HepG2 (cell line): ENCODE measurements around the gene AXIN1. TPM values are rescaled to one million over a fixed set of nuclear protein-coding genes. Genes with fewer than 3 reads are reported as not detected.

Experiments used
- ATAC-seq: fragments of 200-7000 bp; cut with Tn5 transposase; 3 replicates; pipeline ENCODE4 v1.9.1; 2020; ENCODE audit warnings: mild to moderate bottlenecking, moderate library complexity
- BruUV-seq: library from RNA; stranded (reverse); fragments of 400-500 nt; replicated peaks from 2 replicates; lab custom pipeline; 2021; lab: Mats Ljungman, UMichigan
- CTCF ChIA-PET: fragments of 300-600 bp; formaldehyde crosslinking; extraction: SDS; loops from one replicate; lab custom pipeline; 2021; ENCODE audit warnings: low total read pairs, inconsistent platforms, low intra/inter-chr PET ratio; lab: Yijun Ruan, JAX
- POLR2A ChIA-PET: fragments of 350-600 bp; sonication (Branson Sonifier 250); formaldehyde crosslinking; loops from one replicate; lab custom pipeline; 2020; ENCODE audit warnings: antibody characterized with exemption, inconsistent platforms; lab: Yijun Ruan, JAX
- DNase-seq: peaks from one replicate; pipeline ENCODE4 v3.0.0-alpha.2; 2015; ENCODE audit warnings: low spot score
- FAIRE-seq: peaks from 3 replicates; lab custom pipeline; 2011; peaks lifted over from hg19 to GRCh38; lab: Jason Lieb, UNC
- H2AFZ ChIP-seq: one replicate; pipeline ENCODE4 v1.6.1; 2011; ENCODE audit warnings: low read length, inconsistent platforms
- H3K27ac ChIP-seq: fragments of 300-600 bp; 3 replicates; pipeline ENCODE4 v1.8.0; 2011; ENCODE audit warnings: mixed run types, mild to moderate bottlenecking, mixed read lengths, low read length, inconsistent platforms; ENCODE audit not compliant: insufficient read depth; ENCODE audit errors: extremely low read length
- H3K27me3 ChIP-seq, 2 experiments: fragments of 200-600 bp in 1 of 2; 2 replicates in 1 of 2; 3 replicates in 1 of 2; pipeline versions ENCODE4 v1.6.0 to v1.8.0; 2011; ENCODE audit warnings: low read length in 2 of 2, mild to moderate bottlenecking in 2 of 2, moderate library complexity in 2 of 2, inconsistent platforms in 1 of 2; ENCODE audit not compliant: insufficient read depth in 2 of 2, control insufficient read depth in 1 of 2
- H3K36me3 ChIP-seq, 2 experiments: fragments of 200-600 bp in 1 of 2; replicated peaks in 1 of 2; 2 replicates in 1 of 2; 3 replicates in 1 of 2; pipeline versions ENCODE4 v1.5.1 to v1.8.0; 2011; ENCODE audit warnings: low read length in 2 of 2, inconsistent platforms in 1 of 2; ENCODE audit not compliant: insufficient read depth in 2 of 2, control insufficient read depth in 1 of 2
- H3K4me1 ChIP-seq: 2 replicates; pipeline ENCODE4 v1.5.1; 2012; ENCODE audit warnings: low read length, inconsistent platforms; ENCODE audit not compliant: insufficient read depth
- H3K4me2 ChIP-seq: 2 replicates; pipeline ENCODE4 v1.6.0; 2011; ENCODE audit warnings: low read depth, low read length, inconsistent platforms
- H3K4me3 ChIP-seq, 3 experiments: fragments of 200-600 bp in 1 of 3; sonication (generic), shearing (Covaris generic) in 1 of 3; replicated peaks in 1 of 3; 2 replicates each; pipeline ENCODE4 v1.5.1; 2011 to 2016; ENCODE audit warnings: low read length in 3 of 3, inconsistent platforms in 2 of 3, low read depth in 2 of 3, mild to moderate bottlenecking in 2 of 3, control low read depth in 1 of 3, mixed read lengths in 1 of 3; ENCODE audit not compliant: insufficient read depth in 1 of 3
- H3K79me2 ChIP-seq: one replicate; pipeline ENCODE4 v1.6.1; 2011; ENCODE audit warnings: low read length, inconsistent platforms; ENCODE audit not compliant: insufficient read depth
- H3K9ac ChIP-seq: 2 replicates; pipeline ENCODE4 v1.6.0; 2011; ENCODE audit warnings: mild to moderate bottlenecking, low read depth, low read length, inconsistent platforms; ENCODE audit not compliant: insufficient read depth
- H3K9me3 ChIP-seq: 2 replicates; pipeline ENCODE4 v1.5.1; 2012; ENCODE audit warnings: mild to moderate bottlenecking, low read length
- H4K20me1 ChIP-seq: 2 replicates; pipeline ENCODE4 v1.6.0; 2011; ENCODE audit warnings: inconsistent platforms, mild to moderate bottlenecking, low read length, moderate library complexity; ENCODE audit not compliant: insufficient read depth
- ARID4A ChIP-seq: sonication (generic); formaldehyde crosslinking; IDR thresholded peaks from 2 replicates; pipeline ENCODE4 v1.5.0; 2020; ENCODE audit warnings: mild to moderate bottlenecking, missing genetic modification reagents, borderline replicate concordance
- HNRNPL ChIP-seq: fragments of 200-400 bp; formaldehyde crosslinking; IDR thresholded peaks from 2 replicates; pipeline ENCODE4 v1.6.1; 2017; ENCODE audit warnings: mild to moderate bottlenecking, low read depth, low read length
- HOXA7 ChIP-seq: sonication (generic); formaldehyde crosslinking; IDR thresholded peaks from 2 replicates; pipeline ENCODE4 v1.8.1; 2022; ENCODE audit warnings: mild to moderate bottlenecking, missing genetic modification reagents, moderate library complexity
- MXD1 ChIP-seq: sonication (generic); formaldehyde crosslinking; IDR thresholded peaks from 2 replicates; pipeline ENCODE4 v1.4.0; 2020; ENCODE audit warnings: mild to moderate bottlenecking, missing genetic modification reagents
- MXI1 ChIP-seq: IDR thresholded peaks from 3 replicates; pipeline ENCODE4 v1.6.1; 2012; ENCODE audit warnings: low read depth, low read length, inconsistent platforms, borderline replicate concordance
- TGIF2 ChIP-seq: IDR thresholded peaks from 2 replicates; pipeline ENCODE4 v1.6.1; 2016; ENCODE audit warnings: control low read depth, missing compliant biosample characterization
- ZBTB39 ChIP-seq: sonication (generic); formaldehyde crosslinking; IDR thresholded peaks from 2 replicates; pipeline ENCODE4 v1.5.0; 2020; ENCODE audit warnings: missing genetic modification reagents
- ZFP91 ChIP-seq: sonication (generic); formaldehyde crosslinking; IDR thresholded peaks from 2 replicates; pipeline ENCODE4 v1.9.0; 2022; ENCODE audit warnings: missing genetic modification reagents, mild to moderate bottlenecking, borderline replicate concordance
- ZNF687 ChIP-seq: sonication (generic); formaldehyde crosslinking; IDR thresholded peaks from 2 replicates; pipeline ENCODE4 v1.5.1; 2020; ENCODE audit warnings: mild to moderate bottlenecking, missing genetic modification reagents, moderate library complexity
- WGBS: methylation state at CpG from one replicate; pipeline ENCODE4 v1.1.6; 2017; ENCODE audit warnings: low lambda C conversion rate; 5-methylcytosine and 5-hydroxymethylcytosine counted together
- in situ Hi-C: cut with HindIII; loops from 2 replicates; pipeline ENCODE4 v1.10.0; 2017; ENCODE audit warnings: low pct_unique_long_range_greater_than_20kb; ENCODE audit not compliant: extremely low pct_ligation_motif_present
- intact Hi-C: fragments of 100-400 bp; cut with micrococcal nuclease; formaldehyde crosslinking; loops from one replicate; pipeline ENCODE4 v1.10.0; 2022; ENCODE audit not compliant: unreplicated experiment
- polyA plus RNA-seq, 8 experiments: library from polyadenylated mRNA; depleted of rRNA in 3 of 8; stranded (reverse) in 7 of 8; unstranded in 1 of 8; fragments of >200 nt; fragmentation: Illumina TruSeq in 4 of 8; extraction: Trizol in 4 of 8; gene quantifications; 2 replicates each; pipeline versions ENCODE4 v1.2.1 to v1.2.3, GENCODE V29; 2011 to 2016; ENCODE audit warnings: low read depth in 4 of 8, missing spikeins in 1 of 8, mixed read lengths in 1 of 8; ENCODE audit not compliant: insufficient read depth in 1 of 8
- total RNA-seq, 5 experiments: library from RNA; depleted of rRNA; stranded (reverse); fragments of >200 nt; fragmentation: Illumina TruSeq; extraction: Trizol; gene quantifications; 2 replicates each; pipeline ENCODE4 v1.2.3, GENCODE V29; 2016; ENCODE audit warnings: low read depth in 1 of 5

The AXIN1 gene
- total and polyA plus RNA-seq, 2 of the 13 experiments (the other 11 are each of a cell fraction or from before 2014, with no cell fraction given) = 24.0 to 26.0 TPM

GRCh38 chr16:276426-277077 lies 76.0 kb downstream of the AXIN1 start:
- FAIRE-seq (no peak), ATAC-seq (peak; percentile 23), DNase-seq (no peak)
- in situ Hi-C loops = no loop called here
- H3K4me2 ChIP-seq = peak overlapping the region; percentile 45; the same call in 1 of the 2 replicates
- H3K4me1 ChIP-seq = peaks cover 30% of the 10 kb centered on the region
- no peak overlapping the region for H3K9ac ChIP-seq
- H3K27ac ChIP-seq = no peak overlapping the region
- no TSS peak for BruUV-seq
- no peaks in the 10 kb centered on the region for H4K20me1 ChIP-seq
- ChIA-PET CTCF (no interaction called here), POLR2A (interaction anchor here (0.6 kb wide), 1 partner anchor 76 kb away, joined by 3 read pairs; the partner anchor contains the start of gene AXIN1)
- H3K9me3 ChIP-seq = no peaks in the 10 kb centered on the region
- peaks cover 7 to 70% of the 10 kb centered on the region in 2 experiments for H3K27me3 ChIP-seq
- WGBS = 78% methylated on average over 4 of the region's 20 CpGs
- H3K4me3 ChIP-seq = peak overlapping the region in 1 of 3 experiments; percentile 43; a peak in 1 of 6 replicates
- no peak overlapping the region for H2AFZ ChIP-seq
- intact Hi-C loops = no loop called here
- no peaks in the 10 kb centered on the region for H3K79me2 ChIP-seq
- no peaks in the 10 kb centered on the region for H3K36me3 ChIP-seq
- TF ChIP-seq HOXA7 (CRISPR knock-in tag) = no peak
- peak; percentile 62; the same call in 1 of the 2 replicates for TF ChIP-seq MXD1
- peak; percentile 75 for TF ChIP-seq ZNF687 (CRISPR knock-in tag)
- TF ChIP-seq ZFP91 = peak; percentile 22; the same call in 1 of the 2 replicates
- peak; percentile 29; the same call in 1 of the 2 replicates for TF ChIP-seq ARID4A
- no peak for TF ChIP-seq ZBTB39 (CRISPR knock-in tag)
- TF ChIP-seq HNRNPL = no peak
- TF ChIP-seq MXI1 = peak; percentile 61; the same call in 1 of the 3 replicates
- peak; percentile 47; the same call in 1 of the 2 replicates for TF ChIP-seq TGIF2 (CRISPR knock-in tag)
